Measurements from ENCODE around the gene PARG.
"Not testable (repeated sequence)": the region's sequence is repeated elsewhere in the genome, so short reads cannot be mapped to it uniquely, and the experiment has no call there.

- not testable (repeated sequence) for TF ChIP-seq CTCF (IDR thresholded peaks at IDR 0.05; ENCODE audit: insufficient read depth, low read length, poor library complexity, severe bottlenecking); EZH2phosphoT487 (conservative IDR thresholded peaks at IDR 0.05; ENCODE audit: low read length)
Measured at GRCh38 chr10:49970331-49970857, 28.6 kb upstream of the PARG start.
